ENCODE data around the gene TRAK1. TPM values are rescaled to one million over a fixed set of nuclear protein-coding genes. Genes with fewer than 3 reads are reported as not detected.
A peak's percentile ranks its signal among the peaks of the same experiment; 100 is the strongest.

Gene TRAK1
- total and polyA plus RNA-seq, 2 of the 4 experiments (the other 2 are of a cell fraction): 25.6 to 28.1 TPM

DNA sequence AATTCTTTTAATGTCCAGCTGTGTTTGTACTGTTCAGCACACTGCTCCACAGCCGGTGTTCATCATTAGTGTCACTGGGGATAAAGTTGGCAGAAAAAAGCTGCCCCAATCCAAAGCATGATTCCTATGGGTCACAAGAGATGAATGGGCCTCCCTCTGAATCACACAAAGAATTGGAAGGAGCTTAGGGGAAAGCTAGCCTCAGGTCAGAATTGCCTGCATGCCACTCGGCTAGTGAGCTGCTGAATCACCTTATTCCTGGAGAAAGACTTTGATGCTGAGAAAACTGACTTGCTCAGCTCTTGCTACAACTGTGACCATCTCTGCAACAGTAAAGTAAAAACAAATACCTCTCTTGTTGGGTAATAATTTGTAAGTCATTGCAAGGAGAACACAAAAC is 171.4 kb downstream of the TRAK1 start:
- Histone ChIP-seq H3K4me2 (ENCODE audit: low read depth, low read length) (no peak overlapping the region), H4K8ac (ENCODE audit: low read depth in 2 of 2, low read length in 2 of 2) (no peak overlapping the region), H3K27ac (ENCODE audit: insufficient read depth, low read length) (no peak overlapping the region), H4K20me1 (ENCODE audit: insufficient read depth, low read length) (no peaks in the 10 kb centered on the region; the same call in 1 of the 2 replicates), H3K79me1 (ENCODE audit: low read depth in 1 of 2, low read length in 2 of 2) (no peaks in the 10 kb centered on the region), H2BK120ac (ENCODE audit: low read depth, low read length) (no peak overlapping the region), H4K91ac (ENCODE audit: insufficient read depth, low read depth, low read length) (no peak overlapping the region), H3K9ac (ENCODE audit: low read depth, low read length) (no peak overlapping the region), H3K9me3 (ENCODE audit: control insufficient read depth, insufficient read depth, low read length) (peaks cover 9% of the 10 kb centered on the region; the same call in 1 of the 2 replicates), H2BK20ac (ENCODE audit: low read depth, low read length) (no peak overlapping the region), H3K9me1 (ENCODE audit: insufficient read depth, low read length) (no peaks in the 10 kb centered on the region; the same call in 1 of the 2 replicates), H3K18ac (ENCODE audit: low read depth, low read length) (no peak overlapping the region), H3K36me3 (ENCODE audit: control insufficient read depth, insufficient read depth, low read length) (no peaks in the 10 kb centered on the region), H3K23ac (ENCODE audit: low read depth, low read length) (no peak overlapping the region), H2AFZ (replicated peaks; ENCODE audit: low read length, poor library complexity) (no peak overlapping the region), H3K4me3 (ENCODE audit: insufficient read depth, low read depth, low read length) (no peak overlapping the region), H2AK5ac (ENCODE audit: low read depth, low read length) (no peak overlapping the region), H3K14ac (replicated peaks; ENCODE audit: low read depth, low read length) (no peak overlapping the region), H3K27me3 (ENCODE audit: control insufficient read depth, insufficient read depth, low read length) (peaks cover 39% of the 10 kb centered on the region), H4K5ac (ENCODE audit: low read depth, low read length) (no peak overlapping the region), H3K56ac (ENCODE audit: extremely low read depth, insufficient read depth, low read length) (no peak overlapping the region), H2AK9ac (replicated peaks; ENCODE audit: low read depth, low read length, poor library complexity) (no peak overlapping the region), H3K4me1 (ENCODE audit: control insufficient read depth, insufficient read depth, low read length) (no peaks in the 10 kb centered on the region; the same call in 1 of the 2 replicates), H2BK5ac (ENCODE audit: low read depth, low read length, poor library complexity, severe bottlenecking) (no peak overlapping the region), H2BK15ac (ENCODE audit: low read depth, low read length) (no peak overlapping the region), H3K4ac (ENCODE audit: low read depth, low read length) (no peak overlapping the region)
- ChIA-PET POLR2A (ENCODE audit: unreplicated experiment) (no interaction called here), CTCF (interaction anchor here (1.5 kb wide), 1 partner anchor 15 kb away, joined by 4 read pairs; no protein-coding TSS in a partner anchor)
- in situ Hi-C loops (cut with MboI; ENCODE audit: low sequenced_read_pairs): no loop called here
- peak; percentile 70 for ATAC-seq (ENCODE audit: low read depth)
- DNase-seq: peak; percentile 80
- dilution Hi-C loops (cut with HindIII; ENCODE audit: low sequenced_read_pairs, unreplicated experiment): no loop called here
- BruUV-seq (replicated peaks): no TSS peak
- intact Hi-C loops (cut with micrococcal nuclease): no loop called here
- TF ChIP-seq CEBPB (IDR thresholded peaks at IDR 0.05; ENCODE audit: low read depth, low read length): peak; percentile 48
- no peak for TF ChIP-seq MXI1 (IDR thresholded peaks at IDR 0.05; ENCODE audit: borderline replicate concordance, low read depth, low read length)
- WGBS, 2 experiments (ENCODE audit: extremely low coverage in 2 of 2, insufficient read length in 1 of 2): no CpG with 5 or more reads among the region's 2 CpGs
